GM12872 (cell line): ENCODE data around the gene ICAM2.

Experiments used
- TF ChIP-seq, protein P1 (sequence below): IDR thresholded peaks from 3 replicates; pipeline ENCODE4 v1.5.1; 2011; ENCODE audit warnings: low read depth, mild to moderate bottlenecking, low read length, moderate library complexity; ENCODE audit not compliant: insufficient read depth

Gene ICAM2

GRCh38 chr17:64008346-64008745 is 12.1 kb downstream of the ICAM2 start:
- TF ChIP-seq, protein P1, sequence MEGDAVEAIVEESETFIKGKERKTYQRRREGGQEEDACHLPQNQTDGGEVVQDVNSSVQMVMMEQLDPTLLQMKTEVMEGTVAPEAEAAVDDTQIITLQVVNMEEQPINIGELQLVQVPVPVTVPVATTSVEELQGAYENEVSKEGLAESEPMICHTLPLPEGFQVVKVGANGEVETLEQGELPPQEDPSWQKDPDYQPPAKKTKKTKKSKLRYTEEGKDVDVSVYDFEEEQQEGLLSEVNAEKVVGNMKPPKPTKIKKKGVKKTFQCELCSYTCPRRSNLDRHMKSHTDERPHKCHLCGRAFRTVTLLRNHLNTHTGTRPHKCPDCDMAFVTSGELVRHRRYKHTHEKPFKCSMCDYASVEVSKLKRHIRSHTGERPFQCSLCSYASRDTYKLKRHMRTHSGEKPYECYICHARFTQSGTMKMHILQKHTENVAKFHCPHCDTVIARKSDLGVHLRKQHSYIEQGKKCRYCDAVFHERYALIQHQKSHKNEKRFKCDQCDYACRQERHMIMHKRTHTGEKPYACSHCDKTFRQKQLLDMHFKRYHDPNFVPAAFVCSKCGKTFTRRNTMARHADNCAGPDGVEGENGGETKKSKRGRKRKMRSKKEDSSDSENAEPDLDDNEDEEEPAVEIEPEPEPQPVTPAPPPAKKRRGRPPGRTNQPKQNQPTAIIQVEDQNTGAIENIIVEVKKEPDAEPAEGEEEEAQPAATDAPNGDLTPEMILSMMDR: no peak

DNA sequence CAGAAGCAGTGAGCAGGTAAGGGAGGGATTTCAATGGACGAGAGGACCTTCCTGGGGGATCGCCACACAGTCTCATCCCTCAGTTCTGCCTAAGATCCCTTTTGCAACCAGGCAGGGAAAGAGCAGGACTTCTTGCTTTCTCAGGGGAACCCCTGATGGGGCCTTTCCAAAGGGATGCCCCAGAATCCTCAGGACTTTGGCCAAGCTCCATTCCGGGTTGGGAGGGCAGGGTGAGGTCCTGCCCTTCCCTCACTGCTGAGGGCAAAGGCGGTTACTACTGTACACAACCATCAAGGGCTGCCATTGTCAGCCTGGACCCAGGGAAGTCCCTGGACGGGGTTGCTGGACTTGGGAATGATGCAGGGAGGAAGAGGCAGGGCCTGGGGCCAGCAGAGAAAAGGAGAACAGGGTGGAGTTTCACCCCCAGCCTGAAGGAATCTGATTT is 12.6 kb downstream of the ICAM2 start:
- TF ChIP-seq, protein P1: no peak

GRCh38 chr17:64006361-64007088 is 13.9 kb downstream of the ICAM2 start:
- TF ChIP-seq, protein P1: no peak

DNA sequence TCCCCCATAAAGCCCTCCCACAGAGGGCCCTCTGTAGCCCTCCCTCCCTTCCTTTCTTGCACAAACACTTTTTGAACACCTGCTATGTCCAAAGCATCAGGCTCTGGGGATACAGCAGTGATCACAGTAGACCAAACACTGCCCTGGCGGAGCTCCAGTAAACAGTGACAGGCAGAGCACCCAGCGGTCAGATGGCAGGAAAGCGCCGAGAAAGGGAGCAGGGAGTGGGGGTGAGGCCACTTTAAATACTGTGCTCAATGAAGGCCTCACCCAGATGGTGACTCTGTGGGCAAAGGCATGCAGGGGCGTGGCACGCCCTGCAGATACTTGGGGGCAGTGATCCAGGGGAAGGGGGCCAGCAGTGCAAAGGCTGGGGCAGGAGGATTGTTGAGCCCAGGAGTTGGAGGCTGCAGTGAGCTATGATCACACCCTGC is 14.7 kb downstream of the ICAM2 start:
- TF ChIP-seq, protein P1: no peak

DNA sequence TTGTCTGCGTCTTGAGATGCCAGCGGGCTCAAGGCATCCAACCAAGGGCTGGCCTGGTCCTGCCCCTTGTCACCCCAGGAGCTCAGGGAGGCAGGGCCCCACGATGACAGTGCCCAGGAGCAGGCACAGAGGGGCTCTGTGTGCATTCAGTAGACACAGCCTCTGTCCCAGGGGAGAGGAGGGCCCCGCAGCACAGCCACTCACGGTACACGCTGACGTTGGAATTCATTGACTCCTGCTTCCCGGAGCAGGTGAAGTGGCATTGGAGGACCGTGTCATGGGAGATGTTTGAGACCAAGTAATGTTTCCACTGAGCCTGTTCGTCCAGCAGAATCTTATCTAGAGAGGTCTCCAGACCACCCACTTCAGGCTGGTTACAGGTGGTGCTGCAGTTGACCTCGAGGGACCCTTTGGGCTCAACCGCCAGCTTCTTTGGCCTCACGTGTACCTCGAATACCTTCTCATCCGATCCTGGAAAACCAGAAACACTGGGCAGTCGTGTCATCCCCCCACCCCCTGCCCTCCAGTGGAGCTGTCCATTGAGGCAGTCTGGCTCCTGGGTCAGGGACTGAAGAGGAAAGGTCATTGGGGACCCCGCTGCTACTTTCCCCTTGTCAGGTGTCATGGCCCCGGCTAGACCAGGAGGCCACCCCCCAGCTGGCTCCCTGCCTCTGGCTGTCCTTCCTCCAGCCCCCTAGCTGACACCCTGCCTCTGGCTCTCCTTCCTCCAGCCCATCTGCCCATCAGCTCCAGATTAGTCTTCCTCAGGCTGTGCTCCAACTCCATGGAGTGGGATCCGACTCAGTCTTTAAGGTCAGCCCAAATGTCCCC is 15.3 kb downstream of the ICAM2 start:
- TF ChIP-seq, protein P1: no peak

DNA sequence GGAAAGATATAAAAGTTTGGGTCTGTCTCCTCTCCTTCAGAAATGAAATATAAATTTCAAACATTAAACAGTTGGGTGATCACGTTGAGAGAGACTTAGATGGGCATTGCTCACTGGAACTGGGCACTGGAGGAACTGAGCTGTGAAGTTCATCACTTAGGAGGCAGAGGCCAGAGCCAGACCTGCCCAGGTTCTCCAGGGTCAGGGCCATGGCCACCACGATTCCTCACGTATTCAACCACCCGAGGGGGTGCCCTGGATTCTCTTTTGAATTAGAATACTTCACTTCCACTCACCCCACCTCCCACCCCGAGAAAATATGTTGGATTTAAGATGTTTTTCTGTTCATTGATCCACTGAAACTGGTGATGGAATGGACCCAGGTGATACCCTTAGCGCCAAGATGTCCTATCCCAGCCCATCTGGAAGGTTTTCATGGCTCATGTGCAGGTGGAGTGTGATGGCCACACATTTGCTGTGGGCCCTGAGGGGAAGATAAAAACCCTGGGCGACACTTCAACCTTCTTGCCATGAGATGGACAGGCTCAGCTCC is 16.1 kb downstream of the ICAM2 start:
- TF ChIP-seq, protein P1: no peak

DNA sequence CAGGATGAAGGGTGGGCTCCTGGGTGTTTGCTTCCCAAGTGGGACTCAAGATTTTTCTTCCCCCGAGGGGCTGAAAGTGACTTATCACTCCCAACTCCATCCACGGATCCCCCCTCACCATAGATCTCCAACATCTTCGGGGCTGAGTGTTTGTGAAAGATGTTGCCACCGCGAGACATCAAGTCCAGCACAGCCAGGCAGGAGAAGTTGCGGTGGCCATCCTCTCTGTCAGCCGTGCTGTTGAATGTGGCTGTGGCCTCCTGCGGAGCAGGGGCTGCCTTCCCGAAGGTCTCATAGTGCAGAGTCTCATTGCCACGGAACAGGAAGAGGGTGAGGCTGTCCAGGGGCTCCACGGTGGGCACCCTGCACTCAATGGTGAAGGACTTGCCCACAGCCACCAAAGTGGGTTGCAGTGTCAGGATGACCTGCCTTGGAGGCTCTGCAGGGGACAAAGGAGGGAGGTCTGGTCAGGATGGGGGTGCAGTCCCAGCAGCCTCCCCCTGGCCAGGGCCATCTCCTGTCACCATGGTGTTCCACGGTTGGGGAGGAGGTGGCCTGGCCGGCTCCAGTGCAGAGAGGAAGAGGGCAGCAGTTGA is 16.8 kb downstream of the ICAM2 start:
- TF ChIP-seq, protein P1: no peak
